Loucy (cell line): ENCODE data around the gene ORC4.

Source experiments
- H2AFZ ChIP-seq: fragments of 200-600 bp; sonication (generic); 2 replicates; pipeline ENCODE4 v1.6.0; 2016; ENCODE audit warnings: antibody characterized with exemption, mild to moderate bottlenecking, low read length, moderate library complexity
- H3F3A ChIP-seq: fragments of 200-600 bp; 2 replicates; pipeline ENCODE4 v1.6.0; 2016; ENCODE audit warnings: antibody characterized with exemption, low read depth, mild to moderate bottlenecking
- H3K27me3 ChIP-seq: fragments of 200-600 bp; sonication (generic); 2 replicates; pipeline ENCODE4 v1.6.1; 2014; ENCODE audit warnings: low read length, mild to moderate bottlenecking; ENCODE audit not compliant: insufficient read depth, poor library complexity, severe bottlenecking
- H3K36me3 ChIP-seq: fragments of 200-600 bp; sonication (generic); 2 replicates; pipeline ENCODE4 v1.6.1; 2016; ENCODE audit warnings: low read length; ENCODE audit not compliant: insufficient read depth
- H3K4me1 ChIP-seq: fragments of 200-600 bp; sonication (generic); 2 replicates; pipeline ENCODE4 v1.5.1; 2014; ENCODE audit warnings: low read length, mild to moderate bottlenecking; ENCODE audit not compliant: insufficient read depth, poor library complexity, severe bottlenecking
- H3K4me2 ChIP-seq: fragments of 200-600 bp; sonication (generic); 2 replicates; pipeline ENCODE4 v1.6.0; 2014; ENCODE audit warnings: antibody characterized with exemption, low read length, low read depth, mild to moderate bottlenecking; ENCODE audit not compliant: poor library complexity, severe bottlenecking
- H3K4me3 ChIP-seq: fragments of 200-600 bp; sonication (generic); 2 replicates; pipeline ENCODE4 v1.5.1; 2014; ENCODE audit warnings: low read length, mild to moderate bottlenecking, mixed read lengths; ENCODE audit not compliant: poor library complexity, severe bottlenecking
- H3K79me2 ChIP-seq: fragments of 200-600 bp; sonication (generic); 2 replicates; pipeline ENCODE4 v1.6.1; 2014; ENCODE audit warnings: low read length; ENCODE audit not compliant: insufficient read depth
- H3K9ac ChIP-seq: fragments of 200-600 bp; sonication (generic); 2 replicates; pipeline ENCODE4 v1.6.0; 2014; ENCODE audit warnings: mild to moderate bottlenecking, low read depth, low read length, moderate library complexity; ENCODE audit not compliant: poor library complexity, severe bottlenecking
- H3K9me2 ChIP-seq: fragments of 200-600 bp; sonication (generic); replicated peaks from 2 replicates; pipeline ENCODE4 v1.6.1; 2016; ENCODE audit warnings: low read depth, low read length, mixed read lengths
- H3K9me3 ChIP-seq: fragments of 200-600 bp; sonication (generic); 2 replicates; pipeline ENCODE4 v1.6.1; 2014; ENCODE audit warnings: mild to moderate bottlenecking, antibody characterized with exemption, low read length, low read depth; ENCODE audit not compliant: insufficient read depth
- H4K20me1 ChIP-seq: fragments of 200-600 bp; sonication (generic); 2 replicates; pipeline ENCODE4 v1.6.0; 2014; ENCODE audit warnings: antibody characterized with exemption, low read length, mild to moderate bottlenecking; ENCODE audit not compliant: insufficient read depth, poor library complexity, severe bottlenecking
- CTCF ChIP-seq: fragments of 200-600 bp; sonication (generic); conservative IDR thresholded peaks from 2 replicates; pipeline ENCODE4 v1.5.1; 2014; ENCODE audit warnings: mild to moderate bottlenecking, antibody characterized with exemption, low read length
- EZH2phosphoT487 ChIP-seq: fragments of 200-600 bp; IDR thresholded peaks from 2 replicates; pipeline ENCODE4 v1.6.1; 2018; ENCODE audit warnings: antibody characterized with exemption, mild to moderate bottlenecking, moderate library complexity, borderline replicate concordance

Gene ORC4

GRCh38 chr2:147916067-147916466 lies 104.5 kb downstream of the ORC4 start:
- no peak overlapping the region for H3K9ac ChIP-seq
- no peaks in the 10 kb centered on the region for H3K9me2 ChIP-seq
- H3K4me3 ChIP-seq: no peak overlapping the region
- no peak overlapping the region for H2AFZ ChIP-seq
- H3K4me2 ChIP-seq: no peak overlapping the region
- no peaks in the 10 kb centered on the region for H3K9me3 ChIP-seq
- no peaks in the 10 kb centered on the region for H3F3A ChIP-seq
- no peaks in the 10 kb centered on the region for H3K36me3 ChIP-seq
- no peaks in the 10 kb centered on the region for H3K79me2 ChIP-seq
- TF ChIP-seq EZH2phosphoT487: no peak
- no peak for TF ChIP-seq CTCF
- no peaks in the 10 kb centered on the region for H3K4me1 ChIP-seq
- no peaks in the 10 kb centered on the region for H4K20me1 ChIP-seq
- peaks cover 4% of the 10 kb centered on the region for H3K27me3 ChIP-seq

- H2AFZ ChIP-seq: no peak overlapping the region
- no peak for TF ChIP-seq EZH2phosphoT487
- no peak for TF ChIP-seq CTCF
- no peak overlapping the region for H3K4me2 ChIP-seq
Measured at GRCh38 chr2:147913701-147914480, 106.6 kb downstream of the ORC4 start.

GRCh38 chr2:147910990-147911473 lies 109.5 kb downstream of the ORC4 start:
- no peaks in the 10 kb centered on the region for H3K9me3 ChIP-seq
- TF ChIP-seq EZH2phosphoT487 (no peak), CTCF (peak; percentile 80)
- no peak overlapping the region for H2AFZ ChIP-seq
- no peak overlapping the region for H3K4me3 ChIP-seq
- H3K9ac ChIP-seq: no peak overlapping the region
- H3K4me1 ChIP-seq: no peaks in the 10 kb centered on the region
- no peak overlapping the region for H3K4me2 ChIP-seq
- no peaks in the 10 kb centered on the region for H3F3A ChIP-seq
- H3K36me3 ChIP-seq: no peaks in the 10 kb centered on the region
- H3K27me3 ChIP-seq: peaks cover 4% of the 10 kb centered on the region
- no peaks in the 10 kb centered on the region for H3K79me2 ChIP-seq
- no peaks in the 10 kb centered on the region for H3K9me2 ChIP-seq
- H4K20me1 ChIP-seq: no peaks in the 10 kb centered on the region

More at GRCh38 chr2:147913701-147914480, 106.6 kb downstream of the ORC4 start:
- no peaks in the 10 kb centered on the region for H3K9me2 ChIP-seq
- no peaks in the 10 kb centered on the region for H3K36me3 ChIP-seq
- H3K79me2 ChIP-seq: no peaks in the 10 kb centered on the region
- H3K9ac ChIP-seq: no peak overlapping the region
- no peak overlapping the region for H3K4me3 ChIP-seq
- H3F3A ChIP-seq: no peaks in the 10 kb centered on the region
- H3K4me1 ChIP-seq: no peaks in the 10 kb centered on the region
- no peaks in the 10 kb centered on the region for H4K20me1 ChIP-seq
- H3K9me3 ChIP-seq: no peaks in the 10 kb centered on the region
- peaks cover 4% of the 10 kb centered on the region for H3K27me3 ChIP-seq
